ENCODE data around the gene ZNF362.
A peak's percentile ranks its signal among the peaks of the same experiment; 100 is the strongest.
"Not testable (repeated sequence)": the region's sequence is repeated elsewhere in the genome, so short reads cannot be mapped to it uniquely, and the experiment has no call there.

Gene ZNF362

DNA sequence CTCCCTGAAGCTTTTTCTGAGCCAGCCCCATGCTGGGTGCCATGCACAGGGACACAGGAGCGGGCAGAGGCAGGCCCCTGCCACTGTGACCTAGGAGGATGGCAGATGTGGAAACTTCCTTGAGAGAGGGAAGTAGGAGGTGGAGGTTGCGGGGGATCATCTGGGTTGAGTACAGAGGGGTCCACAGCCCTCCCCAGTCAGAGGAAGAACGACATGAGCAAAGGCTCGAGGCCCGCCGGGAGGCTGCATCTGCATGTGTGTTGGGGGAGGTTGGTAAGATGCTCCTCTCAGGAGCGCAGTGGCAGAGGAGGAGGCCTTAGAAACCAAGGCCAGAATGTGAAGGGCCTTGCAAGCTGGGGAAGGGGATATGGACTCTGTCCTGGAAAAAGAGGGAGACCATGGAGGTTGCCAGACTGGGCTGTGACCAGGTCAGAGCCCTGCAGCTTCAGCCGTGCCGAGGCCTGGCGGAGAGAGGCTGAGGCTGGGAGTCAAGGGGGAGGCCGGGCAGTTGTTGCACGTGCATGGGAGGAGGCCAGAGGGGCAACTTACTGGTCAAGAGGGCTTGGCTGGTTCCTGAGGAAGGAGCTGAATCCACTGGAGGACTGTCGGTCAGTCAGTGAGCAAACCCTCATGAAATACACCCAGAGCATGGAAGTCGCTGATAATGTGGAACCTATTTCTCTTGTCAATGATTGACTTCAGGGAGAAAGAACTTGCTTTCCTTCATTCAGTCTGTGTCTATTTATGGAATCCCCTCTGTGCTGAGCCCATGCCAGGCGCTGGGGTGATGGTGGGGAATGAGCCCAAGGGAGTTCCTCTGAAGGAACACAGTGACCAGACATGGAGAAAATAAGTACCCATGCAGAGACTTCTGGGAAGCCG is 32.9 kb downstream of the ZNF362 start:
- no peak for DNase-seq

DNA sequence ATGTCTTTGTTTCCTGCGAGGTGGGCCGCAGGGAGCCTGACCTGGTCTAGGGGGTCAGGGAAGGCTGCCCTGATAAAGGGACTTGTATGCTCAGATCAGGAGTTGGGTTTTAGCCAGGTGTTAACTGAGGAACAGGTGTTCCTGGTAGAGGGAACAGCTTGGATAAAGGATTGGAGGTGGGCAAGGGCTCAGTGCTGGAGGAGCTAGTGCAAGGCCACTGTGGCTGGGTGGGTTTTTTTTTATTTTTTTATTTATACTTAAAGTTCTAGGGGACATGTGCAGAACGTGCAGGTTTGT is 33.5 kb downstream of the ZNF362 start:
- no peak for DNase-seq

DNA sequence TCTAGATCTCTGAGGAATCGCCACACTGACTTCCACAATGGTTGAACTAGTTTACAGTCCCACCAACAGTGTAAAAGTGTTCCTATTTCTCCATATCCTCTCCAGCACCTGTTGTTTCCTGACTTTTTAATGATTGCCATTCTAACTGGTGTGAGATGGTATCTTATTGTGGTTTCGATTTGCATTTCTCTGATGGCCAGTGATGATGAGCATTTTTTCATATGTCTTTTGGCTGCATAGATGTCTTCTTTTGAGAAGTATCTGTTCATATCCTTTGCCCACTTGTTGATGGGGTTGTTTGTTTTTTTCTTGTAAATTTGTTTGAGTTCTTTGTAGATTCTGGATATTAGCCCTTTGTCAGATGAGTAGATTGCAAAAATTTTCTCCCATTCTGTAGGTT is 34.3 kb downstream of the ZNF362 start:
- DNase-seq, result not testable (repeated sequence)

DNA sequence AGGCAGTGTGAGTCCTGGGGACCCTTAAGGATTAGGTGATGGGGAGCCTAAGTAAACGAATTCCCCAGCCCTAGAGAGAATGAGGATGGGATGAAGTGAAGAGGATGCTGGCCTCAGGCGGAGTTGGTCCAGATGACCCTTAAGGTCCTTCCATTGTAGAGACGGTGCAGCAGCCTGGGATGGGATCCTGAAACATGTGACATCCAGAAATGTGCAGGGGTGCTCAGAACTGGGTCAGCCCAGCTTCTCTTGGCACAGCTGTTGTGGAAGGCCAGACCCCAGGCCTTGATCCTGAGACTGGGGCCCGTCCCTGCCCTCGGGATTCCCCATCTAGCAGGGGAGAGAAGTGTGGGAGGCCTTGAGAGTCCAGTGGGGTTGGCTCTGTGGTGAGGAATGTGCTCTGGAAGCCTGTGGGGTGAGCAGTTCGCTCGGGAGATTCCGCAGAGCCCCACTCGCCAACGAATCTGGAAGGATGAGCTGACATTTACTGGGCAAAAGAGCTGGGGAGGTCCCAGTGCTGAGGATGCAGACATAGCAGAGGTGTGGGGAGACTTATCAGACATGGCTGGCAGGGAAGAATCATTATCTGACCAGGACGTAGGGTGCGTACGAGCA is 36.5 kb downstream of the ZNF362 start:
- DNase-seq, result no peak

DNA sequence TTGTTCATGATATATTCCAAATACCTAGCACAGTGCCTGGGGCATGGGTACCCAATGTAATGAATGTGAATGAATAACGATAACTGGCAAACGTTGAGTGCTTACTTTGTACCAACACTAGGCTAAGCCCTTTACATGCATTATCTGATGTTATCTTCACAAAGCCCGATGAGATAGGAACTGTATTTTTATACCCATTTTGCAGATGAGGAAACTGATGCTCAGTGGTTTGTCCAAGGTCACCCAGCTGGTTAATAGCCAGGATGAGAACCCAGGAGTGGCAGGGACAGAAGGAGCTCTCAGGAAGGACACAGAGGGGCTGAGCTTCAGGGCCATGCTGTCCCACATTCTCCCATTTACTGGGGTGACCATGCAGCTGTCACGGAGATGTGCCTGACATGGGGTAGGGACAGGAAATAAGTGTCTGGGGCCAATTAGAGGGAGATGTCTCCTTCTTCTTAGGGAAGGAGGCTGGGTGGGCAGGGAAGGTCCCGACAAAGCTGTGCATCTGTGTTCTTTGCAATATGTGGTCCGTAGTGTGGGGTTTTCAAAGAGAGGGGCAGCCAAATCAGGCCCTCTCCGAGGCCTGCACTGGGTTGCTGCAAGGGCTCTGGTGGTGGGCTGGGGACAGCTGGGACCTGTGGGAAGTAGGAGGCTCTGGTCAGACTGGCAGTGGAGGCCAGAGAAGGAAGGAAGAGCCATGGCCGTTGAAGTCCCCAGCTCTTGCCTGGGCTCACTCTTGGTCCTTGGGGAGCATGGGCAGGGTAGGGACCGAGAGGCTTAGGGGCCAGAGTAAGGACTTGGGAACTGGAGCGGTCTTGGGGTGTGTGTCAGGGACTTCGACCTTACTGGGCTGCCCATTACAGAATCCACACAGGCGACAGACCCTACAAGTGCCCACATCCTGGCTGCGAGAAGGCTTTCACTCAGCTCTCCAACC is 38.0 kb downstream of the ZNF362 start:
- no peak for DNase-seq

DNA sequence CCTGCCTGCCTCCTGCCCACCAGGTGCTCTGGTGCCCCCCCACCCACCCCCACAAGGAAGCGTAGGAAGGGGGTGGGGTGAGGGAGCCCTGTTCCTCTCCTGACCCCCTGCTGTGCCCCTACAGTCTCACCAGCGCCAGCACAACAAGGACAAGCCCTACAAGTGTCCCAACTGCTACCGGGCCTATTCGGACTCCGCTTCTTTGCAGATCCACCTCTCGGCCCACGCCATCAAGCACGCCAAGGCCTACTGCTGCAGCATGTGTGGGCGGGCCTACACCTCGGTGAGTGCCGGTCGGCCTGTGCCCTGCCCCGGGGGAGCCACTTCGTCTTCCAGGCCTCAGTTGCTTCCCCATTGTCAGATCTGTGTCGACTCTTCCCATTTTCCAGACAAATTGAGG is 38.7 kb downstream of the ZNF362 start:
- DNase-seq, result no peak

DNA sequence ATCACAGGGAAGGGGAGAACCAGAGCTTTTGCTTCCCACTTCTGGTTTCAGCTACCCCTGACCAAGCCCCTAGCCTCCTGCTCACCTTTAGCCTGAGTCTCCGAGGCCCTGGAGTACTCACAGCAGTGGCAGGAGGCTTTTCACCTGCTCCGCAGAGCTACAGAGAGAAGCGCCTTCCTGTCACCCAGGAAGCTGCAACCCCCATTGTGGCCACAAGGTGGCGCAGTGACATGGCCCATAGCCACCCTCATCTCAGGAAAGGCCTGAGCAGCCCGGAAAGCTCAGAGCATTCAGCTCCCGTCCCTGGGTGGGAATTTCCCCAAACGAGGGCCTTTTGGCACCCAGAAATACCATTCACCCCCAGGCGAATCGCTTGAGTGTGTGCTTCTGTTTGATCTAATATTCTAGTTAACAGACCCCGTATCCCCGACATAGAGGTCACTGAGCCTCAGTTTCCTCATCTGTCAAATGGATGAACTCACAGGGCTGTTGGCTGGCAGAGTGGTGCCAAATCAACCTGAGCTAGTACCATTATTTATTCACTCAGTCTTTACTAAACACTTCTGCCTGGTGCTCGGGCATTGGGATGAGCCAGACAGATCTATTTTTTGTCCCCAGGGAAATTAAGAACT is 39.3 kb downstream of the ZNF362 start:
- peak; percentile 9 for DNase-seq

DNA sequence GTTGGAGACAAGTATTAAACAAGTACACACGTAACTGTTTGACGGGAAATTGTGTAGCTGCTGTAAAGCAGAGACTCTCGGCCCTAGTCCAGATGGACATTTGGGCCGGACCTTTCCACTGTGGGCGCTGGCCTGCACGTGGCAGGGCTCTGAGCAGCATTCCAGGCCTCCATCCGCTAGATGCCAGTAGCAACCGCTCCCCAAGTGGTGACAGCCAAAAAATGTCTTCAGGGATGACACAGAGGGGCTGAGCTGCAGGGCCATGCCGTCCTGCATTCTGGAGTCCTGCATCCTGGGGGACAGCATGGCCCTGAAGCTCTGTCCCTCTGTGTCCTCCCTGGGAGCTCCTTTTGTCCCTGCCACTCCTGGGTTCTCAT is 39.8 kb downstream of the ZNF362 start:
- no peak for DNase-seq

DNA sequence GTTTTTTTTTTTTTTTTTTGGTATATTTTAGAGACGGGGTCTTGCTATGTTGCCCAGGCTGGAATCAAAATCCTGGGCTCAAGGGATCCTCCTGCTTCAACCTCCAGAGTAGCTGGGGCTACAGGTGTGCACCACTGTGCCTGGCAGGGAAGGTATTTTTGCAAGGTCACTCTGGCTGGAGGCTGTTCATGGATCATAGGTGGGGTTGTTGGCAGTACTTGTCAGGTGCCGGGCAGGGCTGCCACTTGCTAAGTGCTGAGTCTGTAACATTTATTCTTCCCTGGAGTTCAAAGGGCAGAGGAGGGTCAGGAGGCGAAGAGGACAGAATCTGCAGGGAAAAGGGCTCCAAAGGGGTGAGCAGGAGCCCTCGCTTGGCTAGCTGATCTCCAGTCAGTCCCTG is 40.5 kb downstream of the ZNF362 start:
- no peak for DNase-seq

DNA sequence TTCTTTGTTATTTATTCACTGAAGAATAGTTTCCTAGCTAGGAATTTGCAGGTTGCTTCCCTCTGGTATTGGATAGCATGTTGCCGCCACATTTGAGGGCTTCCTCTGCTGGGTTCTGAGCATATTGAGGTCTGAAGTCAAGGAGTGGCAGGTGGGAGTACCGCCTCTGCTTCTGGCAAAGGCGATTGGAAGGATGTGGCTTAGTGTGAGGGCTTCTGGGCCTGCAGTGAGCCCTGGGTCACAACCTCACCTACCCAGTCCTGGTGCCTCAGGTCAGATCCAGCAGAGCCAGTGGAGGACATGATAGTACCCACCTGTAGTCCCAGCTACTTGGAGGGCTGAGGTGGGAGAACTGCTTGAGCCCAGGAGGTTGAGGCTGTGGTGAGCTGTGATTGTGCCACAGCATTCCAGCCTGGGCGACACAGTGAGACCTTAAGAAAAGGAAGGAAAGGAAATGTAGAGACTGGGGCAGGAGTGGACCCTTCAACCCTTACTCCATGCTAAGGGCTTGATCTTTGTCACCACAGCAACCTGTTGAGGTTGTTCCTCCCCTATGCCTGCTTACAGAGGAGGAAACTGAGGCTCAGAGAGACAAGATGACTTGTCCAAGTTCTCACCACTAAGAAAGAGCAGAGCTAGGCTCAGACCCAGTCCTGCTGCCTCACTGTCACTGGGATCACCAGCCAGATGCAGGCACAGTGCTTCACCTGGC is 41.8 kb downstream of the ZNF362 start:
- no peak for DNase-seq

DNA sequence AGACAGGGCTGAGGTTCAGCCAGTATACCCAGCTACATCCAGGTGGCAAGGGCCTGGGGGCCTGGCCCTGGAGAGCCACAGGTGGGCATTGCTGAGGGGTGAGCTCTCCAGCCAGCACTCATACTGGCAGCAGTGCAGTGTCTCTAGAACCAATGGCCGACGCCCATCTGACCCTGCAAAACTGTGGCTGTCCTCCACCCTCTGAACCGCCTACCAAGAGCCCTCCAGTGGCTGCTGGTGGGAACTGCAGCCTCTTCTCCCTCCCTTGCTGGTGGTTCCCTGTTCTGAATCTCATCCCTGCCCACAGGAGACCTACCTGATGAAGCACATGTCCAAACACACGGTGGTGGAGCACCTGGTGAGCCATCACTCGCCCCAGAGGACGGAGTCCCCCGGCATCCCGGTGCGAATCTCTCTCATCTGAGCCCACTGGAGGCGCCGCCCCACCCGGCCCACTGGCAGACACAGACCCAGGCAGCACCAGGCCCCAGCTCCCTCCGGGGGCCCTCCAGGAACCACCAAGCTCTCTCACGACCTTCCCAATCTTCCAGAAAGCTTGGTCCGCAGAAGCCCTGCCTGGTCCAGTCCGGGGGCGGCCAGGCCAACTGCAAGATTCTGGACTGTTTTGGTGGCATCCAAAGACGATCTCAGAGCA is 42.5 kb downstream of the ZNF362 start:
- no peak for DNase-seq

DNA sequence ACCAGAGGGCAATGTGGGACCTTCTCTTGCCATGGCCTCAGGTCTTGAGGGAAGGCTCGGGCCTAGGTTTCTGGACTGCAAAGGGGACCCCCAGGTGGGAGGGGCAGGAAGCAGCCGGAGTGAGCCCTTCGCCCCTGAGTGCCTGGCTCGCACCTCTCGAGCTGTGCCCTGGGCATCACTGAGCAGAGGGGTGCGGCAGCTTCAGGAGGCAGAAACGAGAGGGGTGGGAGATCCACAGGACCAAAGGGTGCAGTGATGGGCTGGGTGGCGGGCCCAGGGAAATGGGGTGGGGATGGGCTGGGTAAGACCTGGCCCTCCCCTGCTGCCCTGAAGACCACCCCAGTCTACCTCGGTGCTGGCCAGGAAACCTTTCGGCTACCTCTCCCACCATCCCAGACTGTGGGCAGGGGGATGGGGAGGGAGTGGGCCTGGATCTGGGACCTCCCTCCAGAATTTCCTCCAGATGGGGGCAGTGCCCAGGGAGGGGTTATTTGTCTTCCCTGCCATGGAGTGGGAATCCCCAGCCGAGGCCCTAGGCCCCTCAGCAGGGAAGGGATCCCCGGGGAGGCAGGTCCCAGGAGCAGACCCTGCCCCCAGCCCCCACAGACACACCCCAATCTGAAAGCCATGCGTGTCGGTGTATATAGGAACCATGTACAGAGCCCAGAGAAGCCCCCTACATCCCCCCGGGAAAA is 43.3 kb downstream of the ZNF362 start:
- no peak for DNase-seq

DNA sequence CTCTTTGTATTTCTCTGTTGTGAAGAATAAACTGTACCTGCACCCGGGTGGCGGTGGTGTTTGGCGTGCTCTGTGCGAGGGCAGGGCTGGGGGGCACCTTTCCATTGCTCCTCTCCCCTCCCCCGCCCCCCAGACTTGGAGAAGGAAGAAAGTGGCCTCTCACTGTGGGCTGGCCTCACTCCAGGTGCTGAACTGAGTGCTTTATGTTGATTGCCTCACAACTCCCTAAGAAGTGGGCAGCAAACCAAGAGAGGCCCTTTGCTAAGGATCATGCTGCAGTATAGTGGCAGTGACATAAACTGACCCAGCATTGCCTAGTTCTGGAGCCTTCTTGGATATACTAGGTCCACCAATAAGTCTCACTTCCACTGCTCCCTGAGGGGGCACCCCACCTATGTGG is 44.4 kb downstream of the ZNF362 start:
- no peak for DNase-seq

DNA sequence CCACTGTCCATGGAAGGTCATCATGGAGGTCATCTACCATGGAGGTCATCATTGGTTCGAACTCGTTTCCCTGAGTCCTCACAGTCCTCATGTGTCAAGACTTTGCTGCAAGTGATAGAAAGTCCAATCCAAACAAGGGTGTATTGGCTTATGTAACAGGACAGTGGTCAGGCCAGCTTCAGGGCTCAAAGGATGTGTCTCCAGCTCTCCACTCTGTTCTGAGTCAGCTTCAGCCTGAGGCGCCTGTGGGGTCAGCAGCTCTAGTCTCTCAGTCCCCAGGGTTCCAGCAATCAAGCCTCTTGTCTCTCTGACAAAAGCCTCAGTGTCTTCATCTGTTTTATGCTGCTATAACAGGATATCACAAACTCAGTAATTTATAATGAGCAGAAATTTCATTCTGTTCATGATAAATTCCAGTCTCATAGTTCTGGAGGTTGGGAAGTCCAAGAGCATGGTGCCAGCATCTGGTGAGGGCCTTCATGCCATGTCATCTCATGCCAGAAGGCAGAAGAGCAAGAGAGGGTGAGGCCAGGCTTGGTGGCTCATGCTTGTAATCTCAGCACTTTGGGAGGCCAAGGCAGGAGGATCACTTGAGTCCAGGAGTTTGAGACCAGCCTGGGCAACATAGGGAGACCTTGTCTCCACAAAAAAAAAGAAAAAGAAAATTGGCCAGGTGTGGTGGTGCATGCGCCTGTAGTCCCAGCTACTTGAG is 45.1 kb downstream of the ZNF362 start:
- DNase-seq, result no peak

DNA sequence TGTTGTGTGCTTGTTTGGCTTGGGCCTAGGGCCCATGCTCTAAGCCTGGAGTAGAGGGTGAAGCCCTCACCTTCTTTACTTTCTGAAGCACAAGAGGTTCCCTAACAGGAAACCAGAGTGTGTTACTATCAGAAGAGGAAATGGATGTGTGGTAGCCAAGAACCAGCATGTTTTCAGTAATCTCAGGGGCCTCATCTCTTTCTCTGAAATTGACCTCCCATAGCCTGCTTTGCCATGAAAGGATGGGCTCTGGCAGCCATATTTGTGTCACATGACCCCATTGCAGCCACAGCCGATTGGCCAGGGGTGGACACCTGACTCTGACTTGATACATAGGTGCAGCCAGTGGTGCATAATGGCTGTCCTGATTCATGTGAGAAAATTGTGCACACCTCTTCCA is 46.0 kb downstream of the ZNF362 start:
- DNase-seq, result no peak

DNA sequence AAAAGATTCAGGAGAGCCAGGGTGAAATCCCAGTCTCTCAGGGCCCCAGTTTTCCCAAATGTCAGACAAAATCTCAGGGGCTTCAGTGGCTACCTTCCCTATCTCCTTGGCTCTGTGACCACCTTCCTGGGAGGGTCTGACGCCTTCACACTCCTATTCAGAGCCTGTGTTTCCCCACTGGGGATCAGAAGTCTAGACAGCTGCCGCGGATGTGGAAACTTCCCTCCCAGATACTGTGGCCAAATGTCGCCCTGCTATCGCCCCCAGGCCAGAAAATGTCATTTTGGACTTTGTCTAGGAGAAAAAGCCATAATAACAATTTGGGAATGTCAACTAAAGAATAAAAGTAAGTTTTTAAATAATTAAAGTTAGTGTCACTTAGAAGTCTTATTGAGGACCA is 48.7 kb downstream of the ZNF362 start:
- no peak for DNase-seq

DNA sequence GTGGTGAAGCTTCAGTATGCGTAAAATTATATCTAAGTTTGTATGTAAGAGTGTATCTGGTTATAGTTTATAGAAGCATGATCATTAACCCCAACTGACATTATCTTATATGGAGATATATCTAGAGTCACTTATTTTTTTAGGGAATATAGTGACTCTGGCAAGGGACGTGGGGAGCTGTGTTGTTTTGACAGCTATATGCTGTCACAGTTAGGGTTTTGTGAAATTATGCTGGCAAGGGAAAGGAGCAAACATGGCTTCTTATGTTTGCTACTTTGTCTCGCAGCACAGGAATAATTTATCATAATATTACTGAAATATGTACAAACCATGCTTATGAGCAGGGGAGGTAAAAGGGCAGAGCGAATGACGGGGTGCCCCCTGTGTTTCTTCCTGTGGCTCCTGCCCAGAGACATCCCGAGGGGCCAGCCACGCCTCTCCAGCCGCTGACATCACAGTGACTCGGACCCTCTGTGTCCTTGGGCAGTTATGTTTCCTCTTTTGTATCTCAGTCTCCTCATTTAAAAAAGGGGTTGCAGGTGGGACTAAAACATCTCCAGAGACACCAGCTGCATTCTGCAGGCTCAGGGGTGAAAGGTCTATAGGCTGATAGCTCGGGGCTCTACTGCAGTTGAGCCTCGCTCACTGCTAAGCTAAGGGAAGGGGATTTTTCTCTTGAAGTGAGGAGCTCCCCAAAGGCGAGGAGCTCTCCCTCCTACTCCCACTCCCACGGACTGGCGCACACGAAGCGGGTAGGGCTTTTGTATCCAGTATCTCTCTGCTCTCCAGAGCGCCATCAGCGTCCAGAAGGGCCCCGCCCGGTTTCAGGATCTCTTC is 49.7 kb downstream of the ZNF362 start:
- no peak for DNase-seq

DNA sequence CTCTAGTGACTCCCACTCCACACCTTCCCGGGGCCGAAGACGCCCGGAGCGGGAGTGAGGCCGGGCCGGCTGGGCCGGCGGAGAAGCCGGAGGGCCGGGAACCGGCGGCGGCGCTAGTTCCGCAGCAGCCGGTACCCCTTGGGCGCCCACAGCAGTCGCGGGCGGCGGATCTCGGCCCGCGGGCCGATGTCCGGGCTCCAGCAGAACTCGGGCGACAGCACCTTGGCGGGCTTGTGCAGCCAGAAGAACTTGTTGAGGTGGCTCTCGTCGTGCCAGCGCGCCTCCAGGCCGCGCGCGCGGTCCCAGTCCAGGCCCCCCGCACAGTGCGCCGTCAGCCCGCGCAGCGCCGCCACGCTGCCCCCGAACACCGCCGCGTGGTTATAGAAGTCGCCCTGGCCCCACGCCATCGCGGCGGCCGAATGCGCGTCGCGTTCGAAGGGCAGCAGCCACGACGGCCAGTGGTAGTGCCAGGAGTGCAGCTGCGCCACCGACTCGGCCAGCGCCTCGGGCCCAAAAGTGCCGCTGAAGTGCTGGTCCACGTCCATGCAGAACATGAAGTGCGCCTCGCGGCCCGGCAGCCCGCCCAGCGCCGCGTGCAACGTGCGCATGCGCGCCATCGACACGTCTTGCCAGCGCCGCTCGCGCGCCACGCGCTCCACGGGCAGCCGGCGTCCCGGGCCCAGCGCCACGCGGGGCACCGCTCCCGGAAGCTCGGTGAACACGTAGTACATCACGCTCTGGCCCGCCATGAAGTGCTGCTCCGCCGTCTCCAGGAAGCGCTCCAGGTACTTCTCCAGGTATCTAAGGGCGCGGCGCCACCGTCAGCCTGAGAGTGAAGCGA is 50.6 kb downstream of the ZNF362 start:
- no peak for DNase-seq

DNA sequence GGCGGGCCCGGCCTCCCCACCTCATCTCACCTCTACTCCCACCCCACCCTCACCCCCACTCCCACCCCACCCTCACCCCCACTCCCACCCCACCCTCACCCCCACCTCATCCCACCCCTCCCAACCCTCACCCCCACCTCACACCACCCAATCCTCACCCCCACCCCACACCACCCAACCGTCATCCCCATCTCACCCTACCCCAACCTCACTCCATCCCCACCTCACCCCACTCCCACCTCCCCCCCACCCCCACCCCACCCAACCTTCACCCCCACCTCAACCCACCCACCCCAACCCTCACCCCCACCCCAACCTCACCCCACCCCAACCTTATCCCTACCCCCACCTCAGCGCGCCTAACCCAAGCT is 51.2 kb downstream of the ZNF362 start:
- no peak for DNase-seq
